ENCODE measurements around the gene RAD51B.

DNA sequence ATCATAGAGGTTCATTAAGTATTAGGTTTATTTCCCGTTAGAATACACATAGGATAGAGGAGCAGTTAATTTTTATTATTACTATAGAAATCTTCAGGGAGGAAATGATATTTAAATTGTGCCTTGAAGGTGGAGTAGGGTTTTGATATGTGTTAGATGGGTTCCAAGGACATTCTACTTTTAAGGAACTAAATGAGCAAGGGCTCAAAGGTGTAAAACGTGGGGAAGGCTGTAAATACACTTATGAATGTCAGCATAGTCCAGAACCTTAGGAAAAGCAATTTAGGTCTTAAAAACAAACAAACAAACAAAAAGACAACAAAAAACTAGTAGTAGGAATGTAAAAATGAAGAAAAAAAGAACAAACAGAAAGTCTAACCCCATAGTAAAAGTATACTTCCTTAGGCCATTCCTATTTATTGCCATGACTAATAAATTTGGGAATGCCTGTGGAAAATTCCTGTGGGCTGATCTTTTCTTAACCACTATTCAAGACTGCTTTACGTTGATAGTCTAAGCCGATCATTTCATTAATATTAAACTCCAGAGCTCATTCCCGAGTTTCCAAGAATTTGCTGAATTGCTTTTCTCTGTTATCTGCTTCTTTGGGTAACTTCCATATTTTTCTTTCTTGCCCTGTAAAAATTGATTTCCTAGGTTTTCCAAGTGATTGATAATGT, 180.3 kb downstream of the RAD51B start:
- TF ChIP-seq, protein P1, sequence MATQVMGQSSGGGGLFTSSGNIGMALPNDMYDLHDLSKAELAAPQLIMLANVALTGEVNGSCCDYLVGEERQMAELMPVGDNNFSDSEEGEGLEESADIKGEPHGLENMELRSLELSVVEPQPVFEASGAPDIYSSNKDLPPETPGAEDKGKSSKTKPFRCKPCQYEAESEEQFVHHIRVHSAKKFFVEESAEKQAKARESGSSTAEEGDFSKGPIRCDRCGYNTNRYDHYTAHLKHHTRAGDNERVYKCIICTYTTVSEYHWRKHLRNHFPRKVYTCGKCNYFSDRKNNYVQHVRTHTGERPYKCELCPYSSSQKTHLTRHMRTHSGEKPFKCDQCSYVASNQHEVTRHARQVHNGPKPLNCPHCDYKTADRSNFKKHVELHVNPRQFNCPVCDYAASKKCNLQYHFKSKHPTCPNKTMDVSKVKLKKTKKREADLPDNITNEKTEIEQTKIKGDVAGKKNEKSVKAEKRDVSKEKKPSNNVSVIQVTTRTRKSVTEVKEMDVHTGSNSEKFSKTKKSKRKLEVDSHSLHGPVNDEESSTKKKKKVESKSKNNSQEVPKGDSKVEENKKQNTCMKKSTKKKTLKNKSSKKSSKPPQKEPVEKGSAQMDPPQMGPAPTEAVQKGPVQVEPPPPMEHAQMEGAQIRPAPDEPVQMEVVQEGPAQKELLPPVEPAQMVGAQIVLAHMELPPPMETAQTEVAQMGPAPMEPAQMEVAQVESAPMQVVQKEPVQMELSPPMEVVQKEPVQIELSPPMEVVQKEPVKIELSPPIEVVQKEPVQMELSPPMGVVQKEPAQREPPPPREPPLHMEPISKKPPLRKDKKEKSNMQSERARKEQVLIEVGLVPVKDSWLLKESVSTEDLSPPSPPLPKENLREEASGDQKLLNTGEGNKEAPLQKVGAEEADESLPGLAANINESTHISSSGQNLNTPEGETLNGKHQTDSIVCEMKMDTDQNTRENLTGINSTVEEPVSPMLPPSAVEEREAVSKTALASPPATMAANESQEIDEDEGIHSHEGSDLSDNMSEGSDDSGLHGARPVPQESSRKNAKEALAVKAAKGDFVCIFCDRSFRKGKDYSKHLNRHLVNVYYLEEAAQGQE (IDR thresholded peaks at IDR 0.05; ENCODE audit: insufficient read depth in 1 of 2, low read depth in 2 of 2, low read length in 1 of 2), result no peak
- no peak for TF ChIP-seq POLR2AphosphoS5 (IDR thresholded peaks at IDR 0.05; ENCODE audit: low read depth, low read length)
